HEK293 (cell line): Measurements from ENCODE around the gene SMTNL2.

Experiments used
- BCL11A ChIP-seq: fragments of 450-650 bp; formaldehyde crosslinking; IDR thresholded peaks from 2 replicates; pipeline ENCODE4 v1.5.1; 2016; ENCODE audit warnings: low read depth, missing biosample characterization, missing genetic modification characterization
- ELK4 ChIP-seq: IDR thresholded peaks from 2 replicates; pipeline ENCODE4 v1.6.1; 2011; ENCODE audit warnings: mild to moderate bottlenecking, low read depth, low read length, borderline replicate concordance
- GLI4 ChIP-seq: fragments of 450-650 bp; formaldehyde crosslinking; IDR thresholded peaks from 2 replicates; pipeline ENCODE4 v1.5.1; 2016; ENCODE audit warnings: missing biosample characterization, missing genetic modification characterization
- KLF10 ChIP-seq: fragments of 450-650 bp; IDR thresholded peaks from 2 replicates; pipeline ENCODE4 v1.5.1; 2018; ENCODE audit warnings: missing biosample characterization, mild to moderate bottlenecking, missing genetic modification characterization
- REPIN1 ChIP-seq: fragments of 450-650 bp; formaldehyde crosslinking; IDR thresholded peaks from 2 replicates; pipeline ENCODE4 v1.5.1; 2017; ENCODE audit warnings: missing biosample characterization, missing genetic modification characterization, low read depth
- SETDB1 ChIP-seq: IDR thresholded peaks from one replicate; pipeline ENCODE4 v1.6.1; 2017; ENCODE audit warnings: mild to moderate bottlenecking, low read length, moderate library complexity, mixed read lengths; ENCODE audit not compliant: insufficient read length
- ZNF146 ChIP-seq: fragments of 450-650 bp; formaldehyde crosslinking; IDR thresholded peaks from 2 replicates; pipeline ENCODE4 v1.5.1; 2016; ENCODE audit warnings: missing biosample characterization, missing genetic modification characterization
- ZNF184 ChIP-seq: fragments of 450-650 bp; IDR thresholded peaks from 2 replicates; pipeline ENCODE4 v1.5.1; 2018; ENCODE audit warnings: missing biosample characterization, mild to moderate bottlenecking, missing genetic modification characterization
- ZNF324 ChIP-seq: fragments of 450-650 bp; formaldehyde crosslinking; IDR thresholded peaks from 2 replicates; pipeline ENCODE4 v1.5.1; 2016; ENCODE audit warnings: missing biosample characterization, missing genetic modification characterization
- ZNF580 ChIP-seq: fragments of 450-650 bp; formaldehyde crosslinking; IDR thresholded peaks from 2 replicates; pipeline ENCODE4 v1.5.1; 2016; ENCODE audit warnings: missing biosample characterization, missing genetic modification characterization
- TF ChIP-seq, protein P1 (sequence below): fragments of 450-650 bp; formaldehyde crosslinking; IDR thresholded peaks from 2 replicates; pipeline ENCODE4 v1.5.1; 2016; ENCODE audit warnings: missing biosample characterization, missing genetic modification characterization
- TF ChIP-seq, protein P2 (sequence below): fragments of 450-650 bp; formaldehyde crosslinking; IDR thresholded peaks from 2 replicates; pipeline ENCODE4 v1.5.1; 2016; ENCODE audit warnings: missing biosample characterization, missing genetic modification characterization, low read depth
- TF ChIP-seq, protein P3 (sequence below): fragments of 450-650 bp; formaldehyde crosslinking; IDR thresholded peaks from 2 replicates; pipeline ENCODE4 v1.5.1; 2016; ENCODE audit warnings: missing biosample characterization, missing genetic modification characterization
- TF ChIP-seq, protein P4 (sequence below): fragments of 450-650 bp; formaldehyde crosslinking; IDR thresholded peaks from 2 replicates; pipeline ENCODE4 v1.5.1; 2017; ENCODE audit warnings: missing biosample characterization, missing genetic modification characterization

DNA sequence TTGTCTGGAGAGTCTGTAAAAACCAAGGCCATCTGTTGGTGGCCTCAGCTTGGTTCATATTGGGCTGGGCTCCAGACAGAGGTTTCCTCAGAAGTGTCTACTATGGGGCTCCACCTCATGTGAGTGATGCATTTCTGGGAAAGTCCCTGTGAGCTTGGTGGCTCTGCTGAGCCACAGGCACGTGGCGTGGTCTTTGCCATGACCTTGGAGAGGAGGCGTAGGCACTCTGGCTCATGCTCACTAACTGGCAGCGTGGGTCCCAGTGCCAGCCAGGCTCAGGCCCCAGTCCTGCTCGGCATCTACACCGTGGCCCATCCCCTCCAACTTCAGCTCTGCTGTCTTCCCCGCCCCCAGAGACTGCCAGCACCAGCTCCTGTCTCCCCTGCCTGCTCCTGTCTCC lies 10.7 kb upstream of the SMTNL2 start:
- TF ChIP-seq REPIN1 (tag by site-specific recombination) = no peak
- no peak for TF ChIP-seq ZNF324 (tag by site-specific recombination)
- TF ChIP-seq, protein P1, sequence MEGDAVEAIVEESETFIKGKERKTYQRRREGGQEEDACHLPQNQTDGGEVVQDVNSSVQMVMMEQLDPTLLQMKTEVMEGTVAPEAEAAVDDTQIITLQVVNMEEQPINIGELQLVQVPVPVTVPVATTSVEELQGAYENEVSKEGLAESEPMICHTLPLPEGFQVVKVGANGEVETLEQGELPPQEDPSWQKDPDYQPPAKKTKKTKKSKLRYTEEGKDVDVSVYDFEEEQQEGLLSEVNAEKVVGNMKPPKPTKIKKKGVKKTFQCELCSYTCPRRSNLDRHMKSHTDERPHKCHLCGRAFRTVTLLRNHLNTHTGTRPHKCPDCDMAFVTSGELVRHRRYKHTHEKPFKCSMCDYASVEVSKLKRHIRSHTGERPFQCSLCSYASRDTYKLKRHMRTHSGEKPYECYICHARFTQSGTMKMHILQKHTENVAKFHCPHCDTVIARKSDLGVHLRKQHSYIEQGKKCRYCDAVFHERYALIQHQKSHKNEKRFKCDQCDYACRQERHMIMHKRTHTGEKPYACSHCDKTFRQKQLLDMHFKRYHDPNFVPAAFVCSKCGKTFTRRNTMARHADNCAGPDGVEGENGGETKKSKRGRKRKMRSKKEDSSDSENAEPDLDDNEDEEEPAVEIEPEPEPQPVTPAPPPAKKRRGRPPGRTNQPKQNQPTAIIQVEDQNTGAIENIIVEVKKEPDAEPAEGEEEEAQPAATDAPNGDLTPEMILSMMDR (tag by site-specific recombination) = no peak
- no peak for TF ChIP-seq KLF10 (tag by site-specific recombination)
- no peak for TF ChIP-seq ZNF580 (tag by site-specific recombination)
- TF ChIP-seq BCL11A (tag by site-specific recombination) = no peak
- no peak for TF ChIP-seq SETDB1
- TF ChIP-seq, protein P2, sequence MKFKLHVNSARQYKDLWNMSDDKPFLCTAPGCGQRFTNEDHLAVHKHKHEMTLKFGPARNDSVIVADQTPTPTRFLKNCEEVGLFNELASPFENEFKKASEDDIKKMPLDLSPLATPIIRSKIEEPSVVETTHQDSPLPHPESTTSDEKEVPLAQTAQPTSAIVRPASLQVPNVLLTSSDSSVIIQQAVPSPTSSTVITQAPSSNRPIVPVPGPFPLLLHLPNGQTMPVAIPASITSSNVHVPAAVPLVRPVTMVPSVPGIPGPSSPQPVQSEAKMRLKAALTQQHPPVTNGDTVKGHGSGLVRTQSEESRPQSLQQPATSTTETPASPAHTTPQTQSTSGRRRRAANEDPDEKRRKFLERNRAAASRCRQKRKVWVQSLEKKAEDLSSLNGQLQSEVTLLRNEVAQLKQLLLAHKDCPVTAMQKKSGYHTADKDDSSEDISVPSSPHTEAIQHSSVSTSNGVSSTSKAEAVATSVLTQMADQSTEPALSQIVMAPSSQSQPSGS (tag by site-specific recombination) = no peak
- TF ChIP-seq, protein P3, sequence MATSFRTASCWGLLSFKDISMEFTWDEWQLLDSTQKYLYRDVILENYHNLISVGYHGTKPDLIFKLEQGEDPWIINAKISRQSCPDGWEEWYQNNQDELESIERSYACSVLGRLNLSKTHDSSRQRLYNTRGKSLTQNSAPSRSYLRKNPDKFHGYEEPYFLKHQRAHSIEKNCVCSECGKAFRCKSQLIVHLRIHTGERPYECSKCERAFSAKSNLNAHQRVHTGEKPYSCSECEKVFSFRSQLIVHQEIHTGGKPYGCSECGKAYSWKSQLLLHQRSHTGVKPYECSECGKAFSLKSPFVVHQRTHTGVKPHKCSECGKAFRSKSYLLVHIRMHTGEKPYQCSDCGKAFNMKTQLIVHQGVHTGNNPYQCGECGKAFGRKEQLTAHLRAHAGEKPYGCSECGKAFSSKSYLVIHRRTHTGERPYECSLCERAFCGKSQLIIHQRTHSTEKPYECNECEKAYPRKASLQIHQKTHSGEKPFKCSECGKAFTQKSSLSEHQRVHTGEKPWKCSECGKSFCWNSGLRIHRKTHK = no peak
- TF ChIP-seq, protein P4, sequence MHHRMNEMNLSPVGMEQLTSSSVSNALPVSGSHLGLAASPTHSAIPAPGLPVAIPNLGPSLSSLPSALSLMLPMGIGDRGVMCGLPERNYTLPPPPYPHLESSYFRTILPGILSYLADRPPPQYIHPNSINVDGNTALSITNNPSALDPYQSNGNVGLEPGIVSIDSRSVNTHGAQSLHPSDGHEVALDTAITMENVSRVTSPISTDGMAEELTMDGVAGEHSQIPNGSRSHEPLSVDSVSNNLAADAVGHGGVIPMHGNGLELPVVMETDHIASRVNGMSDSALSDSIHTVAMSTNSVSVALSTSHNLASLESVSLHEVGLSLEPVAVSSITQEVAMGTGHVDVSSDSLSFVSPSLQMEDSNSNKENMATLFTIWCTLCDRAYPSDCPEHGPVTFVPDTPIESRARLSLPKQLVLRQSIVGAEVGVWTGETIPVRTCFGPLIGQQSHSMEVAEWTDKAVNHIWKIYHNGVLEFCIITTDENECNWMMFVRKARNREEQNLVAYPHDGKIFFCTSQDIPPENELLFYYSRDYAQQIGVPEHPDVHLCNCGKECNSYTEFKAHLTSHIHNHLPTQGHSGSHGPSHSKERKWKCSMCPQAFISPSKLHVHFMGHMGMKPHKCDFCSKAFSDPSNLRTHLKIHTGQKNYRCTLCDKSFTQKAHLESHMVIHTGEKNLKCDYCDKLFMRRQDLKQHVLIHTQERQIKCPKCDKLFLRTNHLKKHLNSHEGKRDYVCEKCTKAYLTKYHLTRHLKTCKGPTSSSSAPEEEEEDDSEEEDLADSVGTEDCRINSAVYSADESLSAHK (tag by site-specific recombination) = no peak
- no peak for TF ChIP-seq ZNF146 (tag by site-specific recombination)
- TF ChIP-seq GLI4 = no peak
- TF ChIP-seq ZNF184 (tag by site-specific recombination) = no peak
- TF ChIP-seq ELK4 = no peak
